ENCODE results near the gene TIAM1. TPM values are rescaled to one million over a fixed set of nuclear protein-coding genes. Genes with fewer than 3 reads are reported as not detected.
A peak's percentile ranks its signal among the peaks of the same experiment; 100 is the strongest.

The TIAM1 gene
- total RNA-seq, 1 donor from 2014 or later: 17.8 TPM

GRCh38 chr21:31330144-31330483, 13.9 kb downstream of the TIAM1 start:
- no peak overlapping the region for H2AFZ ChIP-seq (ENCODE audit: low read depth, low read length)

GRCh38 chr21:31329456-31330143, 14.5 kb downstream of the TIAM1 start:
- no peak overlapping the region for H3K9ac ChIP-seq (ENCODE audit: low read length)
- Mint-ChIP-seq H3K9me3 (ENCODE audit: unreplicated experiment) (peaks cover 11% of the 10 kb centered on the region), H3K4me1 (ENCODE audit: low read depth, unreplicated experiment) (peaks cover 12% of the 10 kb centered on the region), H3K27ac (ENCODE audit: unreplicated experiment) (no peak overlapping the region), H3K27me3 (ENCODE audit: low read depth, unreplicated experiment) (no peaks in the 10 kb centered on the region), H3K36me3 (ENCODE audit: low read depth, unreplicated experiment) (peaks cover 20% of the 10 kb centered on the region), H3K4me3 (ENCODE audit: unreplicated experiment) (no peak overlapping the region)
- no peaks in the 10 kb centered on the region for H3K9me3 ChIP-seq (ENCODE audit: insufficient read depth, low read depth, low read length)
- H3K4me1 ChIP-seq (ENCODE audit: insufficient read depth, low read length): no peaks in the 10 kb centered on the region
- H3K27me3 ChIP-seq (ENCODE audit: insufficient read depth, low read length): no peaks in the 10 kb centered on the region
- TF ChIP-seq EZH2 (IDR thresholded peaks at IDR 0.05; ENCODE audit: insufficient read depth, low read length) (no peak), CTCF (IDR thresholded peaks at IDR 0.05; ENCODE audit: insufficient read depth, low read depth, low read length) (no peak)
- no peaks in the 10 kb centered on the region for H3K36me3 ChIP-seq (ENCODE audit: insufficient read depth, low read length)
- peaks cover 5% of the 10 kb centered on the region for H4K20me1 ChIP-seq (ENCODE audit: insufficient read depth, low read length)
- no peak overlapping the region for H3K4me2 ChIP-seq (ENCODE audit: low read length)
- no peak for FAIRE-seq
- no peak overlapping the region for H3K27ac ChIP-seq (ENCODE audit: low read depth, low read length)
- no peak overlapping the region for H3K4me3 ChIP-seq (ENCODE audit: insufficient read depth, low read depth, low read length)
- H2AFZ ChIP-seq (ENCODE audit: low read depth, low read length): no peak overlapping the region
- peaks cover 29% of the 10 kb centered on the region for H3K79me2 ChIP-seq (ENCODE audit: insufficient read depth, low read length)
- no peak for DNase-seq (ENCODE audit: low read depth)

More at GRCh38 chr21:31330144-31330483, 13.9 kb downstream of the TIAM1 start:
- Histone ChIP-seq H3K27me3 (ENCODE audit: insufficient read depth, low read length) (no peaks in the 10 kb centered on the region), H4K20me1 (ENCODE audit: insufficient read depth, low read length) (peaks cover 5% of the 10 kb centered on the region), H3K27ac (ENCODE audit: low read depth, low read length) (no peak overlapping the region), H3K4me2 (ENCODE audit: low read length) (no peak overlapping the region), H3K36me3 (ENCODE audit: insufficient read depth, low read length) (no peaks in the 10 kb centered on the region), H3K9me3 (ENCODE audit: insufficient read depth, low read depth, low read length) (no peaks in the 10 kb centered on the region), H3K79me2 (ENCODE audit: insufficient read depth, low read length) (peaks cover 29% of the 10 kb centered on the region), H3K4me1 (ENCODE audit: insufficient read depth, low read length) (no peaks in the 10 kb centered on the region), H3K9ac (ENCODE audit: low read length) (no peak overlapping the region), H3K4me3 (ENCODE audit: insufficient read depth, low read depth, low read length) (no peak overlapping the region)
- Mint-ChIP-seq H3K9me3 (ENCODE audit: unreplicated experiment) (peaks cover 11% of the 10 kb centered on the region), H3K36me3 (ENCODE audit: low read depth, unreplicated experiment) (peaks cover 20% of the 10 kb centered on the region), H3K27me3 (ENCODE audit: low read depth, unreplicated experiment) (no peaks in the 10 kb centered on the region), H3K4me1 (ENCODE audit: low read depth, unreplicated experiment) (peaks cover 14% of the 10 kb centered on the region), H3K27ac (ENCODE audit: unreplicated experiment) (no peak overlapping the region), H3K4me3 (ENCODE audit: unreplicated experiment) (no peak overlapping the region)
- FAIRE-seq (no peak), DNase-seq (ENCODE audit: low read depth) (no peak)
- TF ChIP-seq EZH2 (IDR thresholded peaks at IDR 0.05; ENCODE audit: insufficient read depth, low read length) (no peak), CTCF (IDR thresholded peaks at IDR 0.05; ENCODE audit: insufficient read depth, low read depth, low read length) (no peak)

GRCh38 chr21:31326522-31327242, 17.4 kb downstream of the TIAM1 start:
- Histone ChIP-seq H3K79me2 (ENCODE audit: insufficient read depth, low read length) (peaks cover 22% of the 10 kb centered on the region), H3K4me2 (ENCODE audit: low read length) (peak overlapping the region; percentile 39), H3K27ac (ENCODE audit: low read depth, low read length) (no peak overlapping the region), H3K9me3 (ENCODE audit: insufficient read depth, low read depth, low read length) (no peaks in the 10 kb centered on the region), H3K4me3 (ENCODE audit: insufficient read depth, low read depth, low read length) (no peak overlapping the region), H4K20me1 (ENCODE audit: insufficient read depth, low read length) (peaks cover 5% of the 10 kb centered on the region), H3K4me1 (ENCODE audit: insufficient read depth, low read length) (no peaks in the 10 kb centered on the region), H3K36me3 (ENCODE audit: insufficient read depth, low read length) (no peaks in the 10 kb centered on the region), H2AFZ (ENCODE audit: low read depth, low read length) (peak overlapping the region; percentile 3), H3K9ac (ENCODE audit: low read length) (no peak overlapping the region), H3K27me3 (ENCODE audit: insufficient read depth, low read length) (no peaks in the 10 kb centered on the region)
- Mint-ChIP-seq H3K36me3 (ENCODE audit: low read depth, unreplicated experiment) (peaks cover 16% of the 10 kb centered on the region), H3K4me3 (ENCODE audit: unreplicated experiment) (no peak overlapping the region), H3K4me1 (ENCODE audit: low read depth, unreplicated experiment) (peaks cover 8% of the 10 kb centered on the region), H3K9me3 (ENCODE audit: unreplicated experiment) (peaks cover 9% of the 10 kb centered on the region), H3K27me3 (ENCODE audit: low read depth, unreplicated experiment) (no peaks in the 10 kb centered on the region), H3K27ac (ENCODE audit: unreplicated experiment) (no peak overlapping the region)
- DNase-seq (ENCODE audit: low read depth) (peak; percentile 45), FAIRE-seq (no peak)
- TF ChIP-seq EZH2 (IDR thresholded peaks at IDR 0.05; ENCODE audit: insufficient read depth, low read length): no peak
- no peak for TF ChIP-seq CTCF (IDR thresholded peaks at IDR 0.05; ENCODE audit: insufficient read depth, low read depth, low read length)
